AML-193 (cell line): ENCODE results near the gene RELN.

Experiments used
- DNase-seq, 2 experiments: peaks; one replicate each; lab custom pipeline; 2025; lab: John Stamatoyannopoulos, UW

The RELN gene

GRCh38 chr7:103480771-103481170, 508.7 kb downstream of the RELN start:
- DNase-seq = no peak

- no peak for DNase-seq
These were observed 514.5 kb downstream of the RELN start for GRCh38 chr7:103474956-103475355.

GRCh38 chr7:103469095-103469948, 520.1 kb downstream of the RELN start:
- no peak for DNase-seq

- no peak for DNase-seq
These were observed 522.6 kb downstream of the RELN start for GRCh38 chr7:103466814-103467213.

- DNase-seq = no peak
These were observed 527.1 kb downstream of the RELN start for GRCh38 chr7:103462358-103462757.

- DNase-seq = peak in 1 of 2 experiments; percentile 2
These were observed 542.1 kb downstream of the RELN start for GRCh38 chr7:103447073-103447960.

GRCh38 chr7:103446049-103446520, 543.4 kb downstream of the RELN start, which contains the start of gene SLC26A5:
Gene SLC26A5, minus strand, starts transcription at chr7:103446207. Its CDS starts 24,693 bp downstream, at chr7:103421514.
- DNase-seq = no peak

GRCh38 chr7:103445228-103446048, 544.0 kb downstream of the RELN start:
- DNase-seq = no peak

- no peak for DNase-seq
These were observed 549.8 kb downstream of the RELN start for GRCh38 chr7:103439661-103440060.

- no peak for DNase-seq
These were observed 551.8 kb downstream of the RELN start for GRCh38 chr7:103437623-103438022.

GRCh38 chr7:103432712-103433111, 556.7 kb downstream of the RELN start:
- DNase-seq = no peak

GRCh38 chr7:103425177-103425576, 564.3 kb downstream of the RELN start:
- no peak for DNase-seq

GRCh38 chr7:103423467-103424179, 565.8 kb downstream of the RELN start:
- no peak for DNase-seq
